Retinal pigment epithelial cell (primary cell): Measurements from ENCODE around the gene LPCAT4.

Experiments used
- DNase-seq: peaks from one replicate; pipeline ENCODE4 v3.0.0-alpha.2; 2010; ENCODE audit warnings: low read depth
- H3K4me3 ChIP-seq: 2 replicates; pipeline ENCODE4 v1.5.1; 2011; ENCODE audit warnings: mild to moderate bottlenecking, low read length, control low read depth, moderate library complexity
- TF ChIP-seq, protein P1 (sequence below): conservative IDR thresholded peaks from 2 replicates; pipeline ENCODE4 v1.5.1; 2011; ENCODE audit warnings: low read depth, low read length, control low read depth, inconsistent platforms

The LPCAT4 gene

DNA sequence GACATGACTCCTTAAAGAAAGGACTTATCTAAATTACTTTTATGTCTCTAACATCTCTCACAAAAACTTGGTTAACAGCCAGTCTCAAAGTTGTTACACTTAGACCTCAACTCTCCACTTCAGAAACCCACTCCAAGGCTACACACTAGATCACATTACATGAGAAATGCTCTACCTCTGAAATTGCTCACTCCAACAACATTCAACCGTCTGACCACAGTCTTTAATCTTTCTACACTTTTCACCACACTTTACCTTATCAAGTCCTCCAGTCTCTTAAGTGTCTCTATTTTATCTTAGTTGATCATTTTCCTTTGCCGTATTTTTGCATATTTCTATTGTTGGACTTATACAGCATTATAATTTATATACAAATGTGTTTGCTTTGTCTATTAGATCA, 35.2 kb downstream of the LPCAT4 start:
- TF ChIP-seq, protein P1, sequence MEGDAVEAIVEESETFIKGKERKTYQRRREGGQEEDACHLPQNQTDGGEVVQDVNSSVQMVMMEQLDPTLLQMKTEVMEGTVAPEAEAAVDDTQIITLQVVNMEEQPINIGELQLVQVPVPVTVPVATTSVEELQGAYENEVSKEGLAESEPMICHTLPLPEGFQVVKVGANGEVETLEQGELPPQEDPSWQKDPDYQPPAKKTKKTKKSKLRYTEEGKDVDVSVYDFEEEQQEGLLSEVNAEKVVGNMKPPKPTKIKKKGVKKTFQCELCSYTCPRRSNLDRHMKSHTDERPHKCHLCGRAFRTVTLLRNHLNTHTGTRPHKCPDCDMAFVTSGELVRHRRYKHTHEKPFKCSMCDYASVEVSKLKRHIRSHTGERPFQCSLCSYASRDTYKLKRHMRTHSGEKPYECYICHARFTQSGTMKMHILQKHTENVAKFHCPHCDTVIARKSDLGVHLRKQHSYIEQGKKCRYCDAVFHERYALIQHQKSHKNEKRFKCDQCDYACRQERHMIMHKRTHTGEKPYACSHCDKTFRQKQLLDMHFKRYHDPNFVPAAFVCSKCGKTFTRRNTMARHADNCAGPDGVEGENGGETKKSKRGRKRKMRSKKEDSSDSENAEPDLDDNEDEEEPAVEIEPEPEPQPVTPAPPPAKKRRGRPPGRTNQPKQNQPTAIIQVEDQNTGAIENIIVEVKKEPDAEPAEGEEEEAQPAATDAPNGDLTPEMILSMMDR: no peak
- no peak overlapping the region for H3K4me3 ChIP-seq
- DNase-seq: no peak

DNA sequence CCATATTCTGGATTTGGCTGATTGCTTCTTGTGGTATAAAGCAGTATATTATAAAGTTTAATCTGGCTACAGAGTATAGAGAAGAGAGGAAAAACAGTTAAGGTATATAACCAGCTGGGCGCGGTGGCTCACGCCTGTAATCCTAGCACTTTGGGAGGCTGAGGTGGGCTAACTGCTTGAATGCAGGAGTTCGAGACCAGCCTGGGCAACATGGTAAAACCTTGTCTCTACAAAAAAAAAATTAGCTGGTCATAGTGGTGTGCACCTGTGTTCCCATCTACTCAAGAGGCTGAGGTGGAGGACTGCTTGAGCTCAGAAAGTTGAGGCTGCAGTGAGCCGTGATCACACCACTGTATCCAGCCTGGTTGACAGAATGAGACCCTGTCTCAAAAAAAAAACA, 36.7 kb downstream of the LPCAT4 start:
- TF ChIP-seq, protein P1: no peak
- no peak for DNase-seq
- no peak overlapping the region for H3K4me3 ChIP-seq

DNA sequence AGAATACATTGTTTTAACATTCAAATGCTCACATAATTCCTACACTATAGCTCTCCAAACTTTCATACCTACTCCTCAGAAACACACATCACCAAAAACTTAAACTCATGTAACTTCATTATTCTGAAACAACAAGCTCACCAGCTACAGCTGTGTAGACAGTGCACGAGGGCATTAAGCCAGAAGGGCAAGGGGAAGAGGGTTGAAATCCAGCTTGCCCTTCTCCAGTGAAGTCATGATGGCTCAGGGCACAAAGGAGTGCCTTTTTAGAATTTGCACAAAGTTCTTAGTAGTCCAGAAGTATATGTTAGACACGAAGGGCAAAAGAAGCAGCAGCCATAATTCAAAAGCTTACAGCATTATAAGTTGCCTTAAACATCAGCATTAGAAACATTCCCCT, 38.0 kb downstream of the LPCAT4 start:
- TF ChIP-seq, protein P1: no peak
- no peak for DNase-seq
- H3K4me3 ChIP-seq: no peak overlapping the region

DNA sequence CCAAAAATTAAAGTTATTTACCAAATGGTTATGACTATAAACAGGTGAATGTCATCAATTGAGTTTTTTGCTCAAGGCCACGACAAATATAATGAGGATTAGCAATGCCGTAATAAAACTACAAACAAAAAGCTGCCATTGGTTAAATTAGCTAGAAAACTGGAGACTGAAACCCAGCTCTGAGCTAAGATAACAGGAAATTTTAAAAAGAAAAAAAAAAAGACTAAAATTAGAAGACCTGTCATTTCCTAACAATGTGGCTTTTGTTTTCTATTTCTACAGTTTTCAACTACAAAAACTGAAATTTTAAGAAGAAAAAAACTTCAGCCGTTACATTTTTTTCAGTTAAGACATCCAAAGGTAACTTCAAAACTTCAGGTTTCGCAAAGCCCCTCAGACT, 39.1 kb downstream of the LPCAT4 start:
- DNase-seq: no peak
- TF ChIP-seq, protein P1: no peak
- no peak overlapping the region for H3K4me3 ChIP-seq

DNA sequence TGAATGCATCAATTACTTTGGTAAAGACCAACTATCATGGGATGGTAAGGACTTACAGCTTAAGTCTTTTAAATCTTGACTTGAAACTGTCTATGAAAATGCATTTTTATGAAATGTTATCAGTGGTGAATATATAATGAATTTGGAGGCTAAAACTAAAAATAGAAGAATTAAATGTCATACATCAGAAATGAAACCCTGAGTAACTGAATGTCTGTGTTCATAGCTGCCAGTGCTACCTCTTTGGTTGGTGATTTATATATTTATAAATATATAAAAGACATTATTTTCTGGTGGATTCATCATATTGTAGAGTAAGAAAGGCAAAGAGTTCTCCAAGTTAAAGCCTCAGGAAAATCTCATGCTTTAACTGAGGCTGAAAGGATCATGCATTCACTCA, 41.6 kb downstream of the LPCAT4 start:
- TF ChIP-seq, protein P1: no peak
- no peak overlapping the region for H3K4me3 ChIP-seq
- no peak for DNase-seq

DNA sequence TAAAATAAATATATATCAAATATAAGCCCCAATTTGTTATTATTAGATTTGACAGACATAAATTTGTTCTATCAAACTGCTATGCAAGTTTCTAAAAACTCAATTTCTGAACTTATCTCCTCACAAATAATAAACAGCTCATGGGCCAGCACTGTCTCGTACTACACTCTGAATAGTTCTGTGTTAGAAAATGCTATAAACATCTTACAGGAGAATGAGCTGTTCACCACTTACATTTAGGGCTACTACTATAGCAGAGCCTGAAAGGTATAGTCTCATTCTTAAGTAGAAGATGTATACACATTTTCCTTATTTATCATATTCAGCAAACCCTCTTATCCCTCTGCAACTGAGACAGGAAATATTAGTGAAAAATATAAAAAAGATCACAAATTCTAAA, 42.1 kb downstream of the LPCAT4 start:
- TF ChIP-seq, protein P1: no peak
- no peak for DNase-seq
- no peak overlapping the region for H3K4me3 ChIP-seq

DNA sequence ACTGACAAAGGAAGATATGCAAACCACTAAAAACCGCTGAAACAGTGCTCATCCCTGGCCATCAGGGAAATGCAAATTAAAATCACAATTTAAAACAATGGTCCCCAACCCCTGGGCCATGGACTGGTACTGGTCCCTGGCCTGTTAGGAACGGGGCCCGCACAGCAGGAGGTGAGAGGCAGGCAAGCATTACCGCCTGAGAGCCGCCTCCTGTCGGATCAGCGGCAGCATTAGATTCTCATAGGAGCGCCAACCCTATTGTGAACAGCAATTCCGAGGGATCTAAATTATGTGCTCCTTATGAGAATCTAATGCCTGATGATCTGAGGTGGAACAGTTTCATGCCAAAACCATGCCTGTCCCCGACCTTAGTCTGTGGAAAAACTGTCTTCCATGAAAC, 43.8 kb downstream of the LPCAT4 start:
- TF ChIP-seq, protein P1: no peak
- no peak for DNase-seq
- H3K4me3 ChIP-seq: no peak overlapping the region
